ENCODE results near the gene WDFY4. TPM values are rescaled to one million over a fixed set of nuclear protein-coding genes. Genes with fewer than 3 reads are reported as not detected.

Gene WDFY4
- total and polyA plus RNA-seq, 9 donors, result 1.2 to 3.9 (median 2.4) TPM

GRCh38 chr10:48941427-48942075 lies 256.9 kb downstream of the WDFY4 start:
- Histone ChIP-seq H3K4me1 (ENCODE audit: control insufficient read depth, insufficient read depth, low read length) (peaks cover 10% of the 10 kb centered on the region), H3K27me3 (ENCODE audit: control insufficient read depth, insufficient read depth, low read length) (no peaks in the 10 kb centered on the region), H3K27ac (ENCODE audit: low read length) (no peak overlapping the region), H3K36me3 (ENCODE audit: control insufficient read depth, insufficient read depth, low read length) (no peaks in the 10 kb centered on the region), H3K4me3 (ENCODE audit: low read length) (no peak overlapping the region), H3K9me3 (replicated peaks; ENCODE audit: control insufficient read depth, low read depth, low read length) (no peaks in the 10 kb centered on the region)
- no peak for DNase-seq
- 80% methylated on average over 5 of the region's 10 CpGs for WGBS (ENCODE audit: insufficient coverage)

GRCh38 chr10:48943096-48943495 lies 258.4 kb downstream of the WDFY4 start:
- H3K36me3 ChIP-seq (ENCODE audit: control insufficient read depth, insufficient read depth, low read length), result no peaks in the 10 kb centered on the region
- H3K4me1 ChIP-seq (ENCODE audit: control insufficient read depth, insufficient read depth, low read length), result peaks cover 22% of the 10 kb centered on the region
- no peak overlapping the region for H3K4me3 ChIP-seq (ENCODE audit: low read length)
- H3K9me3 ChIP-seq (replicated peaks; ENCODE audit: control insufficient read depth, low read depth, low read length), result no peaks in the 10 kb centered on the region
- H3K27me3 ChIP-seq (ENCODE audit: control insufficient read depth, insufficient read depth, low read length), result no peaks in the 10 kb centered on the region
- WGBS (ENCODE audit: insufficient coverage), result 94% methylated on average over 9 of the region's 10 CpGs
- DNase-seq, result no peak
- no peak overlapping the region for H3K27ac ChIP-seq (ENCODE audit: low read length)

GRCh38 chr10:48944171-48944570 lies 259.5 kb downstream of the WDFY4 start:
- H3K9me3 ChIP-seq (replicated peaks; ENCODE audit: control insufficient read depth, low read depth, low read length), result no peaks in the 10 kb centered on the region
- no peak overlapping the region for H3K4me3 ChIP-seq (ENCODE audit: low read length)
- H3K27me3 ChIP-seq (ENCODE audit: control insufficient read depth, insufficient read depth, low read length), result no peaks in the 10 kb centered on the region
- no peak for DNase-seq
- 88% methylated on average over 2 of the region's 3 CpGs for WGBS (ENCODE audit: insufficient coverage)
- no peak overlapping the region for H3K27ac ChIP-seq (ENCODE audit: low read length)
- H3K4me1 ChIP-seq (ENCODE audit: control insufficient read depth, insufficient read depth, low read length), result peaks cover 22% of the 10 kb centered on the region
- H3K36me3 ChIP-seq (ENCODE audit: control insufficient read depth, insufficient read depth, low read length), result no peaks in the 10 kb centered on the region

- no peak overlapping the region for H3K4me3 ChIP-seq (ENCODE audit: low read length)
- no peaks in the 10 kb centered on the region for H3K9me3 ChIP-seq (replicated peaks; ENCODE audit: control insufficient read depth, low read depth, low read length)
- H3K36me3 ChIP-seq (ENCODE audit: control insufficient read depth, insufficient read depth, low read length), result no peaks in the 10 kb centered on the region
- H3K27ac ChIP-seq (ENCODE audit: low read length), result peak overlapping the region; percentile 55
- H3K4me1 ChIP-seq (ENCODE audit: control insufficient read depth, insufficient read depth, low read length), result peaks cover 22% of the 10 kb centered on the region
- peak; percentile 73 for DNase-seq
- WGBS (ENCODE audit: insufficient coverage), result 32% methylated on average over 4 of the region's 6 CpGs
- H3K27me3 ChIP-seq (ENCODE audit: control insufficient read depth, insufficient read depth, low read length), result no peaks in the 10 kb centered on the region
Observed at GRCh38 chr10:48945441-48946130, 260.9 kb downstream of the WDFY4 start.

GRCh38 chr10:48946332-48946731 lies 261.7 kb downstream of the WDFY4 start:
- H3K27me3 ChIP-seq (ENCODE audit: control insufficient read depth, insufficient read depth, low read length), result peaks cover 2% of the 10 kb centered on the region
- no peak overlapping the region for H3K4me3 ChIP-seq (ENCODE audit: low read length)
- no peak overlapping the region for H3K27ac ChIP-seq (ENCODE audit: low read length)
- no peaks in the 10 kb centered on the region for H3K9me3 ChIP-seq (replicated peaks; ENCODE audit: control insufficient read depth, low read depth, low read length)
- no peaks in the 10 kb centered on the region for H3K36me3 ChIP-seq (ENCODE audit: control insufficient read depth, insufficient read depth, low read length)
- no peak for DNase-seq
- peaks cover 28% of the 10 kb centered on the region for H3K4me1 ChIP-seq (ENCODE audit: control insufficient read depth, insufficient read depth, low read length)
- 100% methylated on average over 2 of the region's 5 CpGs for WGBS (ENCODE audit: insufficient coverage)

- Histone ChIP-seq H3K27me3 (ENCODE audit: control insufficient read depth, insufficient read depth, low read length) (peaks cover 2% of the 10 kb centered on the region), H3K9me3 (replicated peaks; ENCODE audit: control insufficient read depth, low read depth, low read length) (no peaks in the 10 kb centered on the region), H3K4me3 (ENCODE audit: low read length) (no peak overlapping the region), H3K36me3 (ENCODE audit: control insufficient read depth, insufficient read depth, low read length) (no peaks in the 10 kb centered on the region), H3K4me1 (ENCODE audit: control insufficient read depth, insufficient read depth, low read length) (peaks cover 34% of the 10 kb centered on the region), H3K27ac (ENCODE audit: low read length) (no peak overlapping the region)
- 88% methylated on average over 5 of the region's 12 CpGs for WGBS (ENCODE audit: insufficient coverage)
- DNase-seq, result peak; percentile 65
Observed at GRCh38 chr10:48946891-48947500, 262.3 kb downstream of the WDFY4 start.

- peak overlapping the region; percentile 55 for H3K27ac ChIP-seq (ENCODE audit: low read length)
Observed at GRCh38 chr10:48947690-48948469, 263.2 kb downstream of the WDFY4 start.

GRCh38 chr10:48948470-48949037 lies 263.9 kb downstream of the WDFY4 start:
- WGBS (ENCODE audit: insufficient coverage), result 86% methylated on average over 1 of the region's 2 CpGs
- no peaks in the 10 kb centered on the region for H3K36me3 ChIP-seq (ENCODE audit: control insufficient read depth, insufficient read depth, low read length)
- H3K27me3 ChIP-seq (ENCODE audit: control insufficient read depth, insufficient read depth, low read length), result peaks cover 2% of the 10 kb centered on the region
- no peak overlapping the region for H3K4me3 ChIP-seq (ENCODE audit: low read length)
- H3K4me1 ChIP-seq (ENCODE audit: control insufficient read depth, insufficient read depth, low read length), result peaks cover 41% of the 10 kb centered on the region
- no peaks in the 10 kb centered on the region for H3K9me3 ChIP-seq (replicated peaks; ENCODE audit: control insufficient read depth, low read depth, low read length)
- no peak overlapping the region for H3K27ac ChIP-seq (ENCODE audit: low read length)
- DNase-seq, result peak; percentile 25

More at GRCh38 chr10:48947690-48948469, 263.2 kb downstream of the WDFY4 start:
- DNase-seq, result peak; percentile 90
- Histone ChIP-seq H3K36me3 (ENCODE audit: control insufficient read depth, insufficient read depth, low read length) (no peaks in the 10 kb centered on the region), H3K4me1 (ENCODE audit: control insufficient read depth, insufficient read depth, low read length) (peaks cover 41% of the 10 kb centered on the region), H3K4me3 (ENCODE audit: low read length) (no peak overlapping the region), H3K9me3 (replicated peaks; ENCODE audit: control insufficient read depth, low read depth, low read length) (no peaks in the 10 kb centered on the region), H3K27me3 (ENCODE audit: control insufficient read depth, insufficient read depth, low read length) (peaks cover 2% of the 10 kb centered on the region)
- 36% methylated on average over 4 of the region's 10 CpGs for WGBS (ENCODE audit: insufficient coverage)

GRCh38 chr10:48951707-48952106 lies 267.0 kb downstream of the WDFY4 start:
- no peak for DNase-seq
- Histone ChIP-seq H3K9me3 (replicated peaks; ENCODE audit: control insufficient read depth, low read depth, low read length) (no peaks in the 10 kb centered on the region), H3K4me1 (ENCODE audit: control insufficient read depth, insufficient read depth, low read length) (peaks cover 32% of the 10 kb centered on the region), H3K4me3 (ENCODE audit: low read length) (no peak overlapping the region), H3K36me3 (ENCODE audit: control insufficient read depth, insufficient read depth, low read length) (no peaks in the 10 kb centered on the region), H3K27me3 (ENCODE audit: control insufficient read depth, insufficient read depth, low read length) (peaks cover 2% of the 10 kb centered on the region), H3K27ac (ENCODE audit: low read length) (no peak overlapping the region)
- WGBS (ENCODE audit: insufficient coverage), result 75% methylated on average over 7 of the region's 7 CpGs

Data from muscle of leg (tissue), 11 donors.